ENCODE data around the gene MROH2A.

Gene MROH2A

GRCh38 chr2:233819884-233820773 is 42.0 kb downstream of the MROH2A start:
- no peak for DNase-seq

DNA sequence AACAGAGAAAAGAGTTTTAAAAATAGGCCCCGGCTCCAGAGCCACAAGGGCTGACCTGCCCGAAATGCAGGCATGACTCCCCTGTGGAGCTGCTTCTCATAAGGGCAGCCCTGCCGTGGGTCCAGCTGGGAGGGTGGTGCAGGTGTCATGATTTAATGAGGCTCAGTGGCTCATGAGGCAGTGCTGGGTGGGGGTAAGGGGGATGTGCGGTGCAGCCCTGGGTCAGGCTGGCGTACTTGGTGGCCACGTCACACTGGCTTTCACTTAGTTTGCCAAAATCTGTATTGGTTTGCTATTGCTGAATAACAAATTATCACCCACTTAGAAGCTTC is 42.6 kb downstream of the MROH2A start:
- no peak for DNase-seq

DNA sequence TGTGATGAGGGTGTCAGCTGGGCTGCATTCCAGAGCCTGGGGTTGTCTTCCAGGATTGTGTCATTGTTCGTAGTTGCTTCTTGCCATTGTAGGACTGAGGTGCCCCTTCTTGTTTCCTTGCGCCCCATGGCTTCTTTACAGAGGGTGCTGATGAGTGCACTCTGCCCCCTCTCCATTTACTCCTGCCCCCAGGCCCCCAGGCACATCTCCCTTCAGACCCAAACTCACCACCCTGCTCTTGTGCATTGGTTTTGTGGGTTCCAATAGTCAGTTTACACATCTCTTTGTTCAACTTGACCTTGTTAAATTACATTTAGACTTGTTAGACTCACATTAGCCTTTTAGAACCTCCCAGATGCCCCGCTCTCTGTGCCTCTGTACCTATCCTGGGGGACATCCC is 43.1 kb downstream of the MROH2A start:
- DNase-seq: no peak

DNA sequence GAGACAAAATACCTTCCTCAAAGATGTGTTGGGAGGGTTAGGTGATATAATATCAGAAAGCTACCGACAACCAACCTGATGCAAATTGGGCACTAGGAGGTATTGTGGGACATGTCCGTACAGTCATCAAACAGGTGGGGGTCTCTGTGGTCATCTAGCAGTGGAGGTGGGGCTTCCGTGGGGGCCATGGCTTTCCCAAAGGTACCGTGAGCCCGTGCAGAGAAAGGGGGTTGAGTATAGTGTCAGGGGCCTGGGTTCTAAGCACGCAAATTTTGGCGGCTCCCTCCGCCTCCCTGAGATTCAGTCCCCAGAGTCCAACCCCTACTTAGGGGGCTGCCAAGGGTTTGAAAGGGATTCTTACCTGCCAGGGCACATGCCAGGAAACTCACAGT is 43.6 kb downstream of the MROH2A start:
- DNase-seq: no peak

GRCh38 chr2:233822101-233822771 is 44.1 kb downstream of the MROH2A start:
- no peak for DNase-seq

GRCh38 chr2:233822781-233823730 is 44.9 kb downstream of the MROH2A start:
- no peak for DNase-seq

DNA sequence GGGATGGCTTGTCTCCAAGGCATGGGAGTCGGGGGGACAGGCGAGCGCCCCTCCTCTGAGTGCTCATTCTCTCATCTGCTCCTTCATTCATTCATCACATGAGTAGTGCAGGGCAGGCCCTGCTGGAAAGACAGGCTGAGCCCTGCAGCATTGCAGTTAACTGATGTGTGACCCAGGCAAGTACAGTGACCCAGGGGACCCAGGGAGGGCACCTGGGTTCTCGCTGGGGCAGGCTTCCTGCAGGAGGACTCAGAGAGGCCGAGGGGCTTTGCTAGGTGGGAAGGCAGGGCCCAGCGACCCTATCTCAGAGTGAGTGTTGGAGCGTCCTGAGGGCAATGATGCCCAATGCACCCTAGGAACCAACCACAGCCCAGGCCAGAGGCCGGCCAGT is 45.6 kb downstream of the MROH2A start:
- DNase-seq: no peak

DNA sequence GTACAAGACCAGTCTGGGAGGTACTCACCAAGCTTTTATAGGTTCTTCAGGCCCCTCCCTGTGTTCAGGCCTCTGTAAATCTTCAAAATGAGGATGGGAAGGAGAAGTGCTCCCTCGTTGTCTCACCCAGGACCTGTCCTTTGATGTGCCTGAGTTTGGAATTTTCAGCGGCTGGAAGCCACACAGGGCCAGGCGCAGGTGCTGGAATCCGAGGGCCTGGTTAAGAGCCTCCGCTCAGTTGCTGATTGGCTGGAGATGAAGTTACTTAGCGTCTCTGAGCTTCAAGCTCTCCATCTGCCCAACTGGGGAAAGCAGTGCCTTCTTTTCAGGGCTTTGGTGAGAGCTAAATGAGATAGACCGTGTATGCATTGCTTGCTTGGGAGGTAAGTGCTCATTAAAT is 46.2 kb downstream of the MROH2A start:
- no peak for DNase-seq

DNA sequence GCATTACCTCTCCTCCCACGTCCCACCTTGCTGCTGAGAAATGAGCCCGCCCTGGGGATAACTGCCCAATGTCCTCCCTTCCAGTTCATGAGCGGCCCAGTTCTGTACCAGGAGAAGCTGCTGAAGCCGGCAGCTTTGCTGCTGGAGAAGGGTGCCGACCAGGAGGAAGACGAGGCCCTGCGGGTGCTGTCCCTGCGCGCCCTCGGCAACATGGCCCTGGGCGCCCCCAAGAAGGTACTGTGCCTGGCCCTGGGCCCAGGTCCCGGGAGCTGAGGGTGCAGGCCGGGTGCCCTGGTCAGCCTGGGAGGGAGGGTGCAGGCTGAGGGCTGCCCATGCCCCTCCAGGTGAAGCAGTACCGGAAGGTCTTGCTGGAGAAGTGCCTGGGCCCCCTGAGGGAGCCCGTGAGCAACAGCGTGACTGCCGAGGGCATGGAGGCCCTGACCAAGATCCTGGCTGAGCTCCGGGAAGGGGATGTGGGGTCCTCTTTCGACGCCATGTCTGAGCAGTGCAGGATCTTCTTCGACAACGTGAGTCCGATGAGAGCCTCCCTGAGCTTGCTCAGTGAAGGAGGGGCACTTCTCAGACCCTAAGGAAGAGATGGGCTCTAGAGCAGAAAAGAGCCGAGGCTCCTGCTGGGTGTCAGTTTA is 50.5 kb downstream of the MROH2A start:
- DNase-seq: no peak

DNA sequence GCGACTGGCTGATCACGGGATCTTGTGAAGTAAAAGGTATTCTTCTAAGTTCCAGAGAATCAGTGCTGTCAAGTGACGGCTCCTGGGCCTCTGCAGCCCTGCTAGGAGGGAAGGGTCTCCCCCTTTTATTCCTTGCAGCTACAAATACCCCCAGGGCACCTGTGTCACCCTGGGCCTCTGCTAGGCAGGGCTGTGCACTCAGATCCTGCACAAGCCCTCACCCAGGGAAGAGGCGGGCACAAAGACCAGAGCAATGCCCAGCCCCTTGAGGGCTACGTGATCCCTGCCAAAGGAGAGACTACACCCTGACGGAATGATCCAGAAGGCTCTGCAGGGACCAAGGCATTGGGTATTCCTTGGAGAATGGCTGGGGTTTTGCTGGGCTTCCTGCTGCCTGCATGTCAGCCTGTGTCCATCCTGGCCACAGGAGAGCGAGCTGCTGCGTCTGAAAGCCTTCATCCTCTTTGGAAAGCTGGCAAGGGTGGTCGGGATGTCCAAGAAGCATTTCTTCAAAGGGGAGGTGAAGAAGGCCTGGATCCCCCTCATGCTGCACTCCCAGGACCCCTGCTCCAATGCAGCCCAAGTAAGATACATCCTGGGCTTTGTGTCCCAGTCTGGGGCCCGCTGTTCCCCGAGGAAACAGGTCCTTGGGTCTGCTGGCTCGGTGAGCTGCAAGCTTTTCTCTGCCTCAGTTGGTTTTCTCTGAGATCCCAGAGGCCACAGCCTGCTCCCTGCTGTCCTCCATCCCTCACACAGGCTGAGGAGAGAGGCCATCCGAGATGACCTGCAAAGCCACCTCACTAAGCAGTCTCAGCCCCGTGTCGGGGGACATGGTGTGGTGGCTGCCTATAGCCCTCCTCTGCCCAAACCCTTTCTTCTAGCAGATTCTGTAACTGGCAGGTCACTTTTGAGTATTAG is 51.3 kb downstream of the MROH2A start:
- no peak for DNase-seq

GRCh38 chr2:233830111-233830802 is 52.1 kb downstream of the MROH2A start:
- DNase-seq: no peak

- DNase-seq: no peak
These were observed 53.0 kb downstream of the MROH2A start for GRCh38 chr2:233831011-233831721.

DNA sequence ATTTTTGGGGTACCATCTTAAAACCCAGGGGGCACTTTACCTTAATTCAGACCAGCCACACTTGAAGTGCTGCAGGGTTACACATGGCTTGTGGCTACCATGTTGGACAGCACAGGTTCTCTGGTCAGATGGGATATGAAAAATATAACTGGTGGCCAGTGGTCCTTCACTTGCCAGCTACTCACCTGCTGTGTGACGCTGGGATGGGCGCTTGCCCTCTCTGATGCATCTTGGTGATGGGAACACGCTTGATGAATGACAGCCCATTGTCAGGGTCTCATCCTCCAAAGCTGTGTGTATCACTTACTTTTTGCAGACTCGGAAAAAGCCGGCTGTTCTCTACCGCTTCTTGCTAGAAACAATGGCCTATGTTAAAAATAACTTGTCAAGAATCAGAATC is 53.7 kb downstream of the MROH2A start:
- no peak for DNase-seq

- no peak for DNase-seq
These were observed 54.3 kb downstream of the MROH2A start for GRCh38 chr2:233832414-233832813.

GRCh38 chr2:233832869-233833311 is 54.8 kb downstream of the MROH2A start:
- DNase-seq: peak; percentile 39

DNA sequence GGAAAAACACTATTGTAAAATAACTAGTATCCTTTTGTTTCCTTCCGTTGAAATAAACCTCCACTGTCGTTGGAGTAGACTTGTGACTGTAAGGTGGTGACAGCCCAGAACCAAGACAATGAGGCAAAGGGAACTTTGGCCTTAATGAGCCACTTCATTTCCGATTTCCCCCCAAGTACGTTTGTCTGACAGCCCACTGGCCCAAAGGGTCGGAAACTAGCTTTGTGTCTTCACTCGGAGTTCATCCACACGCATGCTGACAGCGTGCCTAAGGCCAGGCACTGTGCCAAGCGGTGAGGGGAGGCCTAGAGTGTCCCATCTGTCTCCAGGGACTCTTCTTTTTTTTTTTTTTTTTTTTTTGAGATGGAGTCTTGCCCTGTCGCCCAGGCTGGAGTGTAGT is 55.2 kb downstream of the MROH2A start:
- no peak for DNase-seq

DNA sequence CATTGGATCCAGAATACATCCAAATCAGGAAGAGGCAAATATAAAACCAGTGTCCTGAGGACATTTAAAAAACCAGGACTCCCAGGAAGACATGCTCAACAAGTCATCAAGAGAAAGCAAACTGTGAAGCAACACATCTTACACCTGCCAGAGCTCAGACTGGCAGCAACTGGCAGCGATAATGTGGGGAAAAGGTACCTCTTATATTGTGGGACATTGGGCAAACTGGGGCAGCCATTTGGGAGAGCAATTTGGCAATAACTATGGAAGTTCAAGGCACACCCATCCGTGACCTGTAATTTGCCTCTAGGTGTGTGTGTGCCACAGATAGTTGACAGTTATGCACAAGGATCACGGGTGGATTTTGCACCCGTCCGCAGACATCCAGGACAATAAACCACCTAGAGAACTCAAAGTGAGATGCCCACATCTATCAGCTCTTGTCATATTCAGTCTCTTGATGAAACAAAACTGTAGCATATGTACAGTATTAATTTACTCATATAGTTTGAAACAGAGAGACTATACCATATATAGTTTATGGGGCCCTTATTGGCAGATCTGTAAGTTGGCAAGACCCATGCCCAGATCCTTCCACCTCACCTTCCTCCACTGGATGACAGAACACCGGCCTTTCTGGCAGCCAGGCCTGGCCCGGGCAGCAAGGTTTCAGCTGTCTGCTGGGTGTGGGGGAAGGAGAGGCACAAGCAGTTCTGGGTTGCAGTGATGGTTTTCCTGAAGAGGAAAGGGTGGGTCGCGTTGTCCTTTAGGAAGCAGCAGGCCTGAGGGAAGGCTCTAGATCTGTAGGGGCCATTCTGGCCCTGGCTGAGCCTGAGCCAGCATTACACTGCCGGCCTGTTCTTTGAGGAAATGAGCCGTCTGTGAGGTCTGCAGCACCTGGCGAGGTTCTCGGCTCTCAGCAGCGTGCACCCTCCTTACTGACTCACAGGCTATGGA is 57.4 kb downstream of the MROH2A start:
- no peak for DNase-seq

DNA sequence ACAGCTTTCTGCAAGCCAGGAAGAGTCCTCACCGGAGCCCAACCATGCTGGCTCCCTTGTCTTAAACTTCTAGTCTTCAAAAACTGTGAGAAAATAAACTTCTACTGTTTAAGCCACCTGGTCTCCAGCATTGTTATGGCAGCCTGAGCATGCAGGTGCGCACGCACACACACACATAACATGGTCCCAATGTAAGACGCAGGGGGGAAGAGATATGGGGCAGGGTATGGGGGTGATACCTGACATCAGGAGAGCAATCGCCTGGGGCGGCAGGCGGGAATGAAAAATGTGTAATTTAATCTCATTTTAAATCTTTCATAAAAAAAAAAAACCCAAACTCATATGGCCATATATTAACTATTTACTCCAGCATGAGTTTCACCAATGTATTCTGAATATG is 58.2 kb downstream of the MROH2A start:
- no peak for DNase-seq

DNA sequence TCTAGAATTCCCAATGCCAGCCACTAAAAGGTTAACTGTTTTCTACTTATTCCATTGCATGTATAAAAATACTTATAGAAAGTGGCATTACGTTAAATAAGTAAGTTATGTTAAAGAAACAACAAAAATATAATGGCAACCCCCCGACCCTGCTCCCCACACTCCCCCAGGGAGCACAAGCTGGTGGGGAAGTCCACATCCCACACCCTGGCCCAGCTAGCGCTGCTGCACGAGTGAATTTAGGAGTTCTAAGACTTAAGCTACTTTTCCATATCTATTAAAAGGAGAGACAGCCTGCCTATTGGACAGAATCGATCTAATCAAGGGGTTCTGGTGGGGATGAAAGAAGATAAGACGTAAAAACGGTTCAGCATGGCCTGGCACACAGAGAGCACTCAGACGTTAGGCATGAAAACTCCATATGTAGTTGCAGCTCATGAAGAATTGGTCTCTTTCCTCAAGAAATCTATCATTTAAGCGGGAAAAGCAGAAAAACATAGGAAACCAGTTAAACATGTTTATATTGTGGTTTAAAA is 59.6 kb downstream of the MROH2A start:
- no peak for DNase-seq

All from NCI-H526 treated with DMSO at 0.1 percent for 48 hours (cell line).